ENCODE measurements around the gene STARD13.
A peak's percentile ranks its signal among the peaks of the same experiment; 100 is the strongest.

STARD13 gene

DNA sequence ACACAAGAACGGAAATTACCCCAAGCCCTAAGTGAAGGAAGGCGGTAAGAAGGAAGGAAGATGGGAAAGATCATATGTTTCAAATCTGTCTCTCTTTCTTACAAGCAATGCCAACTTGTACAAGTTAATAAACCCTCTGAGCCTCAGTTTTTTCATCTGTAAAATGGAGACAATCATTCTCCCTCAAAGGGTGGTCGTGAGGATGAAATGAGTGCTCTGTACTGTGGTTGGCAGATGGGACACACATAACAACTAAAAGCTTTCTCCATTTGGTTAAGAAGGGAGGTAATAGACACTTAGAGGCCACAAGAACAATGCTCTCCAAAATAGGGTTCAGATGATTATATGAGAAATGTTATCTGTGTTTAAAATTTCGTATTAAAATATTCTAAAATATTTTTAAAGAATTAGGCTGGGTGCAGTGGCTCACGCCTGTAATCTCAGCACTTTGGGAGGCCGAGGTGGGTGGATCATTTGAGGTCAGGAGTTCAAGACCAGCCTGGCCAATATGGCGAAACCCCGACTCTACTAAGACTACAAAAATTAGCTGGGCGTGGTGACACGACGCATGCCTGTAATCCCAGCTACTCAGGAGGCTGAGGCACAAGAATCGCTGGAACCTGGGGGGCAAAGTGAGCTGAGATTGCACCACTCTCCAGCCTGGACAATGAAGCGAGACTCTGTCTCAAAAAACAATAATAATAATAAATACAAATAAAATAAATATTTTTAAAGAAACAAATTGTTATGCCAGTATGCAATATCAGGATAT, 89.7 kb downstream of the STARD13 start:
- Histone ChIP-seq H3K36me3 (ENCODE audit: control insufficient read depth, insufficient read depth, low read length) (no peaks in the 10 kb centered on the region), H3K4me3 (ENCODE audit: extremely low read depth, insufficient read depth, low read length, poor library complexity, severe bottlenecking) (no peak overlapping the region), H3K9me3 (ENCODE audit: control insufficient read depth, low read length) (no peaks in the 10 kb centered on the region), H3K4me1 (ENCODE audit: control insufficient read depth, insufficient read depth, low read length, poor library complexity, severe bottlenecking) (peaks cover 6% of the 10 kb centered on the region), H3K27ac (ENCODE audit: low read depth, low read length, severe bottlenecking) (peak overlapping the region; percentile 82)
- 98 to 100% methylated on average over 6 to 7 of the region's 13 CpGs for WGBS, 2 experiments (ENCODE audit: insufficient coverage in 2 of 2)

DNA sequence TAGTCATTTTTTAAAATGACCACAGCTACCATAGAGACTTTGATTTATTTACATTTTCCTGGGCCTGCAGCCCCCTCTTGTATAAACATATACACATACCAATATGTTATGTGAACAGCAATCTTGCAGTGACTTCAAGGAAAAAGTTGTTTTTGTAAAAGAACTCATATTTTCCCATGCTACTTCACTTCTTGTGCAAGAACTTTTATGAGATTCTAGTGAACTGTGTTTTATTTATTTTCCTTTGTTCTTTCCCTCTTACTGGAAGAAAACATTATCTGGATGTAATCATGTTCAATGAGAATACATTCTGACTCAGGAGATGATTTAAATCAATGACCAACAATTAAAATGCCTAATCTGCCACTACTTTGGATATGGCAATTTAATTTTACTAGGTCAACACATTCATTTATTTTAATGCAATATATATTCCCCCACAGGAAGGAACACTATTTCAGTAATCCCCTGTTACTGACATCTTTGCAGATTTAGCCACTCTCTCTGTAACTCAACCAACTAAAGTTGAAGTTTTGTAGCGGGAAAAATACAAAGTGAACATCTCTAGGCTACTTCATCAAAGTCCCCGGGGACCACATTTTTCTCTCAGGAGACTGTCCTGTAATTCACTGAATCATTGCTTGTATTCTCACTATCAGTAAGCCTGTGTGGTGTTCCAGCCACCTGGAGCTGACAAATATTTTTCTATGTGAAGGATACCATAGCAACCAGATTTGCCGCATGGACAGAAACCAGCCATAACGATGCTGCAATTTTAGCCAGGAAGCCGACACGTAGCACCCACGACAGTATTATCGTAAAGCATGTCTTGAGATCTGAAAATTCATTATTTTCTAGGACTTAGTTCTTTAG, 90.5 kb downstream of the STARD13 start:
- Histone ChIP-seq H3K9me3 (ENCODE audit: control insufficient read depth, low read length) (no peaks in the 10 kb centered on the region), H3K4me3 (ENCODE audit: extremely low read depth, insufficient read depth, low read length, poor library complexity, severe bottlenecking) (no peak overlapping the region), H3K27ac (ENCODE audit: low read depth, low read length, severe bottlenecking) (peak overlapping the region; percentile 82), H3K36me3 (ENCODE audit: control insufficient read depth, insufficient read depth, low read length) (no peaks in the 10 kb centered on the region), H3K4me1 (ENCODE audit: control insufficient read depth, insufficient read depth, low read length, poor library complexity, severe bottlenecking) (peaks cover 6% of the 10 kb centered on the region)
- 97 to 98% methylated on average over 7 to 8 of the region's 8 CpGs for WGBS, 2 experiments (ENCODE audit: insufficient coverage in 2 of 2)

DNA sequence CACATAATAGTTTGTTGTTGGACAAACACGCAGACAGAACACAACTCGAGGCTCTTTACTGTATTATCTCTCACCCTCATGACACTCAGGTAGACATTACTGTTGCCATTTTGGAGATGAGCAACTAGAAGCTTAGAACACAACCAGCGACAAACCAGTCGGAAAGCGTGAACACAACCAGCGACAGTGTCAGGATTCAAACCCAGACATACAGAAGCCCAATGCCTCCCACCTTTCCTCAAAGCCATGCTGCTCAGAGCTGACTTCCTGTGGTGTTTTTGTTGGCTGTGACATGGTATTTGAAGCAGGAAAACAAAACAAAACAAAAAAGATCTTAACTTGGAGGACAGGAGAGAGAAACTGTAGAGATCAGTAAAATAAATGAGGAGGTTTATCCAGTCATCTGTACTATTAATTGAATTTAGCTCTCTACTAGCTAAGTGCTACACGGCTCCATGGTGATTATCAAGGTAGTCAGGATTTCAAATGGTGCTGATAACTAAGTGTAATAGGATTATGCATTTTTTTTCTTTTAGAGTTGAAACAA, 92.1 kb downstream of the STARD13 start:
- no peak overlapping the region for H3K27ac ChIP-seq (ENCODE audit: low read depth, low read length, severe bottlenecking)

DNA sequence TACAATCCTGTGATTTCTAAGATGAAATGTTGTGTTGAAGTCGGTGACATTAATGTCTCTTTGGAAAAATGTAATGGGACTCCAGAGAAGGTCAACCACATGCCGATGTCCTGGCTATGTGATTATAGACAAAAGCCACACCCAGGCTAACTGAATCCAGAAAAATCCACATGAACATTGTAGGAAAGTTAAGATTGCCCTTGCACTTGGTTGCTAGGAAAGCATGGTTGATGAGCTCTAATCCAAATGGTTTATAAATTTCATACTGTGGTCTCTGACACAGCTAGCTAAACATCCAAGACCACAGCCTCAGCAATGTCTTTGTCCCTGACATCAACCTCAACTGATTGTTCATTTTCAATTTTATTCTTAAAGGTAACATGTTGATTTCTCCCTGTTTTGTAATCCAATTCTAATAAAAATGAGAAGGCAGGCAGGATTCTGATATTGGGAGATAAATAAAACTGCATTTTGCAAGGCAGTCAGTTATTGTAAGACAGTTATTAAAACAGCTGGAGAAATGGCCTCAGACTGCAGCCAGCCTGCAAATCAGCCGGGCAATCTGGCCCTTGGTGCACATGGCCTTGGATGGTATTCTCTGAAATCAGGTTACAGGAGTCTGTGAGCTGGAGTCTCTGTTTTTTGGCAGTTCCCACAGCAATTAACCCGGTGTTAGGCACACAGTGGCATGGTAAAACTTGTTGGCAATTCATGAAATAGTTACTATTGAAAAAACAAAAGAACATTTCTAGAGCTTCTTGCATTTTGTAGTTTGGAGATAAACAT, 93.9 kb downstream of the STARD13 start:
- H3K36me3 ChIP-seq (ENCODE audit: control insufficient read depth, insufficient read depth, low read length): no peaks in the 10 kb centered on the region
- no peak overlapping the region for H3K27ac ChIP-seq (ENCODE audit: low read depth, low read length, severe bottlenecking)
- peaks cover 14% of the 10 kb centered on the region for H3K4me1 ChIP-seq (ENCODE audit: control insufficient read depth, insufficient read depth, low read length, poor library complexity, severe bottlenecking)
- no peak overlapping the region for H3K4me3 ChIP-seq (ENCODE audit: extremely low read depth, insufficient read depth, low read length, poor library complexity, severe bottlenecking)
- no peaks in the 10 kb centered on the region for H3K9me3 ChIP-seq (ENCODE audit: control insufficient read depth, low read length)
- 90 to 100% methylated on average over 2 to 3 of the region's 4 CpGs for WGBS, 2 experiments (ENCODE audit: insufficient coverage in 2 of 2)

More for the DNA sequence above, 92.1 kb downstream of the STARD13 start:
- 73 to 93% methylated on average over 2 of the region's 7 CpGs for WGBS, 2 experiments (ENCODE audit: insufficient coverage in 2 of 2)
- Histone ChIP-seq H3K4me3 (ENCODE audit: extremely low read depth, insufficient read depth, low read length, poor library complexity, severe bottlenecking) (no peak overlapping the region), H3K9me3 (ENCODE audit: control insufficient read depth, low read length) (no peaks in the 10 kb centered on the region), H3K4me1 (ENCODE audit: control insufficient read depth, insufficient read depth, low read length, poor library complexity, severe bottlenecking) (peaks cover 6% of the 10 kb centered on the region), H3K36me3 (ENCODE audit: control insufficient read depth, insufficient read depth, low read length) (no peaks in the 10 kb centered on the region)

DNA sequence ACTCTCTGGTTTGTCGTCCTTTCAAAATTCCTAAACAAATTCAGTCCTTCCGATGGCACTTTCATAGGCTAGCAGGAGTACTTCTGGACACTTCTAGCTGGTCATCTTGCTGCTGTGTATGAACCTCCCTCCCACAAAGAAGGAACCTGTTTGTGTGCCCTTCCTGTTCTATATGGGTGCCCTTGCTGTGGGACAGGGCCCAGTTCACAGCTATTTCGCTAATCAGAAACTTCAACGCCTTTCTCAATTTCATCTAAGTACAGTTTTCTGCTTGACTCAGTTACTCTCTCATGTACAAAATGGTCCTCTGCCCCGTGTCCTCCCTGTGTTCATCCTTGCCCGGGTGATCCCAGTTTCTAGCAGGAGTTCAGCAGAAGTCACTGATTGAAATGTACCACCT, 96.1 kb downstream of the STARD13 start:
- 78 to 100% methylated on average over 4 to 5 of the region's 6 CpGs for WGBS, 2 experiments (ENCODE audit: insufficient coverage in 2 of 2)
- Histone ChIP-seq H3K4me1 (ENCODE audit: control insufficient read depth, insufficient read depth, low read length, poor library complexity, severe bottlenecking) (peaks cover 20% of the 10 kb centered on the region), H3K27ac (ENCODE audit: low read depth, low read length, severe bottlenecking) (no peak overlapping the region), H3K36me3 (ENCODE audit: control insufficient read depth, insufficient read depth, low read length) (no peaks in the 10 kb centered on the region), H3K4me3 (ENCODE audit: extremely low read depth, insufficient read depth, low read length, poor library complexity, severe bottlenecking) (no peak overlapping the region), H3K9me3 (ENCODE audit: control insufficient read depth, low read length) (no peaks in the 10 kb centered on the region)

DNA sequence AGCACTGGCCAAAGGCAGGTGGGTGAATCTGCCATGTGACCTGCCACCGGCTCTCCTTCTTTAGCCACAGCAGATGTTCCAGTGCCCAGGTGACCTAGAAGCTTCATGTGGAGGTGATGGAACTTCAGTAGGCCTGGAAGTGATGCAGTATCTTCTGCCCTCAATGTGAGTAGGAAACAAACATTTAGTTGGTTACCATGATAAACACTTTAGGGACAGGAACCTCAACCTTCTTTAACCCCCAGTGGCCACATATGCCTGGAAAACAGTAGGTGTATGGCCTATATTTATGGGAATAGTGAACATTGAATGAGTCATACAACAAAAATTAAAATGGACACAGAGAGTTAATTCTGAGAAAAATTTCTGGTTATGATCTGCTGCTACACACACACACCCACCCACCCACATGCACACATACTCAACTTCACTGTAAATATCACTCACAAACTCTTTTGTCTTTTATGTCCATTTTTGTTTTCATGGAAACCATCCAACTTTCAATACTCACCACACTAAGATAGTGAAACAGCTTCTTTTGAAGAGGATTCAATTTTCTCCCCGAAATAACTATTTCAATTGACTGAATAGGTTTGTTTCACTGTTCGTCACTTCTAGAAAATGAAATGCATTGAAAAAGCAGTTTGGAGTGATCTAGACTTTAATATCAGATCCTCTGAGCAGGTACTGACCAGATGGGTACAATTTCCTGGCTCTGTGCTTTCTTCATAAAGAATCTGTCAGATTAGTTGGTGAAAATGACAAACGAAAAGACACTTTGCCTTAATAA, 97.3 kb downstream of the STARD13 start:
- Histone ChIP-seq H3K4me1 (ENCODE audit: control insufficient read depth, insufficient read depth, low read length, poor library complexity, severe bottlenecking) (peaks cover 20% of the 10 kb centered on the region), H3K36me3 (ENCODE audit: control insufficient read depth, insufficient read depth, low read length) (no peaks in the 10 kb centered on the region), H3K4me3 (ENCODE audit: extremely low read depth, insufficient read depth, low read length, poor library complexity, severe bottlenecking) (no peak overlapping the region), H3K27ac (ENCODE audit: low read depth, low read length, severe bottlenecking) (peak overlapping the region; percentile 13), H3K9me3 (ENCODE audit: control insufficient read depth, low read length) (no peaks in the 10 kb centered on the region)
- WGBS, 2 experiments (ENCODE audit: insufficient coverage in 2 of 2): 89 to 100% methylated on average over 1 of the region's 4 CpGs

DNA sequence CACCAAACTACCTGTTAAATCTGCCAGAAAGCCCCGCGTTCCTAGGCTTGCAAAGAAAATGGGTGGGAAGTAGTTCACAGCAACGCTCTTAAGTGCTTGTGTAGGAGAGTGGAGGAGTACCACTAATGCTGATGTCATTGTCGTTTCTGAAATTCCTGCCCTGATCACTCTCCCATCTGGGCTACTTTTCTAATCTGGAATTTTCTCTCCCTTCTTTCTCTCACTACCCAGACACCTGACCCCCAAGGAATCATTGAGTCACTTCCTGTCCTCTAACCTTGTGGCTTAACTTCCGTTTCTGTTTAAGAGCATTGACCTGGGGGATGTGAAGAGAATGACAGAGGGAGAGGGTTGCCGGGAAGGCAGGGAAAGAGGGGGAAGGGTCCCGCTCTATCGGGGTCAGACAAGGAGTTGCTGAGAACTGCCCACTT, 98.7 kb downstream of the STARD13 start:
- 22 to 92% methylated on average over 2 to 3 of the region's 8 CpGs for WGBS, 2 experiments (ENCODE audit: insufficient coverage in 2 of 2)
- Histone ChIP-seq H3K9me3 (ENCODE audit: control insufficient read depth, low read length) (no peaks in the 10 kb centered on the region), H3K27ac (ENCODE audit: low read depth, low read length, severe bottlenecking) (peak overlapping the region; percentile 85), H3K36me3 (ENCODE audit: control insufficient read depth, insufficient read depth, low read length) (no peaks in the 10 kb centered on the region), H3K4me3 (ENCODE audit: extremely low read depth, insufficient read depth, low read length, poor library complexity, severe bottlenecking) (no peak overlapping the region), H3K4me1 (ENCODE audit: control insufficient read depth, insufficient read depth, low read length, poor library complexity, severe bottlenecking) (peaks cover 20% of the 10 kb centered on the region)

DNA sequence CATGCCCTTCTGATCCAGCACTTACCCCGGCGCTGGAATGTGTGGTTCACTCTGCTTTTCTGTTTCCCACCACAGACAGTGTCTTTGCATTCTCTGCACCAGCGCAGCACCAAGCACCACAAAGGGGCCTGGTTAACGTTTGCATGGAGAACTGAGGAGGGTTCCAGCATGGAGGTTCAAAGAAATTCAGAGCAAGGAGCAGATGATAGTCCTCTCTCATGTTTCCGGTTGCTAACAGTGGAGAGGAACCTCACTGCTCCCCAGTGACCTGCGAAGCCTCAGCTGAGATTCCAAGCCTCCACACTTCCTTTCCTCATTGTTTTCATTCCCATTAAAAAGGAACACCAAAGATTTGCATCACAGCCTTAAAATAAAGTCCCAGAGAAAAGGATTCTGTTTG, 99.7 kb downstream of the STARD13 start:
- Histone ChIP-seq H3K36me3 (ENCODE audit: control insufficient read depth, insufficient read depth, low read length) (no peaks in the 10 kb centered on the region), H3K4me1 (ENCODE audit: control insufficient read depth, insufficient read depth, low read length, poor library complexity, severe bottlenecking) (peaks cover 20% of the 10 kb centered on the region), H3K27ac (ENCODE audit: low read depth, low read length, severe bottlenecking) (peak overlapping the region; percentile 85), H3K9me3 (ENCODE audit: control insufficient read depth, low read length) (no peaks in the 10 kb centered on the region), H3K4me3 (ENCODE audit: extremely low read depth, insufficient read depth, low read length, poor library complexity, severe bottlenecking) (no peak overlapping the region)
- WGBS, 2 experiments (ENCODE audit: insufficient coverage in 2 of 2): 76 to 83% methylated on average over 2 to 4 of the region's 6 CpGs

DNA sequence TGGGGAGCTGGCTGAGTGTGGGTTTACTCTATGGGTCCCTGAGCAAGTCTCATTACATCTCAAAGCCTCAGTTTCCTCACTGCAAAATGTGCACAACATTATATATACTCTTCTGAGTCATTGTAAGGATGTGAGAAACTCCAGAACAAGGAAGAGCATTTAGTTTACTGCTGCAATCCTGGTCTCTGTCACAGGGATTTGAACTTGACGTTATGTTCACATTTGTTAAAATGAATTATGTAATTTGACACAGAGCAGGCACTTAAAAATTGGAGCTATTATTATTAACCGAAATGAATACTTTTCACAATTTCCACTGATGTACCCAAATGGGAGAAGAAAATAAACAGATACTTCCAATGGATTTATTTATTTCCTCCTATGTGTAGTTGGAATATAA, 101.0 kb downstream of the STARD13 start:
- H3K27ac ChIP-seq (ENCODE audit: low read depth, low read length, severe bottlenecking): no peak overlapping the region
- no peak overlapping the region for H3K4me3 ChIP-seq (ENCODE audit: extremely low read depth, insufficient read depth, low read length, poor library complexity, severe bottlenecking)
- no peaks in the 10 kb centered on the region for H3K9me3 ChIP-seq (ENCODE audit: control insufficient read depth, low read length)
- no peaks in the 10 kb centered on the region for H3K36me3 ChIP-seq (ENCODE audit: control insufficient read depth, insufficient read depth, low read length)
- WGBS, 2 experiments (ENCODE audit: insufficient coverage in 2 of 2): 100% methylated on average over 1 of the region's 2 CpGs; no CpG with 5 or more reads in 1 of the 2 experiments
- H3K4me1 ChIP-seq (ENCODE audit: control insufficient read depth, insufficient read depth, low read length, poor library complexity, severe bottlenecking): peaks cover 20% of the 10 kb centered on the region

All from mesodermal cell (in vitro differentiated cells).